Iris pigment epithelial cell (primary cell): Measurements from ENCODE around the gene TMEM135.
A peak's percentile ranks its signal among the peaks of the same experiment; 100 is the strongest.
"Not testable (repeated sequence)": the region's sequence is repeated elsewhere in the genome, so short reads cannot be mapped to it uniquely, and the experiment has no call there.

Experiments used
- DNase-seq: peaks from one replicate; pipeline ENCODE4 v3.0.0-alpha.2; 2011; ENCODE audit warnings: low read depth

TMEM135 gene

GRCh38 chr11:87258171-87258833, 220.6 kb downstream of the TMEM135 start:
- DNase-seq: no peak

GRCh38 chr11:87259736-87260135, 222.0 kb downstream of the TMEM135 start:
- no peak for DNase-seq

GRCh38 chr11:87260811-87261210, 223.1 kb downstream of the TMEM135 start:
- peak; percentile 13 for DNase-seq

DNA sequence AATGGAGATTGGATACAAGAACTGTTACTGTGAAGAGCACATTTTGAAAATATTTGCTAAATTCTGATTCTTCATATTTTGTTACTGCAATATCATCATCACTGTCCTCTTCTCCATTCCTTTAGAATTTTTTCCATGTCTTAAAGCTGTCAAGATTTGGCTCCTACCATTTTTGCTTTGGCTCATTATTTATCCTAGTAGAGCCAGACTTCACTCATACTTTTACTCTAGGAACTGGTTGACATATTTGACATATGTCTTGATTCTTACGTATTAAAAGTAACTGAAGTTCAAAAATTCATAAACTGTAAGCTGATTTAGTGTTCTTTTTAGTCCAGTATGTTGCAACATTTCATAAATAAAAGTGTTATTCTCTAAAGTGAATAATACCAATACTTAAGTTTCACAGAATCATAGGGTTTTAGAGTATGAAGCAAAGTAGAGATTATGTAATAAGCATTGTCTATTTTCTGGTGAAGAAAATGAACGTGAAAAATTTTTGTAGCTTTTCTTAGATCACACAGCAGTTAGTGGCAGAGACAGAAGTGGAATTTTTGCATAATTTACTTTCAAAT, 225.6 kb downstream of the TMEM135 start:
- no peak for DNase-seq

GRCh38 chr11:87263979-87264378, 226.2 kb downstream of the TMEM135 start:
- DNase-seq: peak; percentile 24

- peak; percentile 52 for DNase-seq
Observed at GRCh38 chr11:87265132-87265531, 227.4 kb downstream of the TMEM135 start.

DNA sequence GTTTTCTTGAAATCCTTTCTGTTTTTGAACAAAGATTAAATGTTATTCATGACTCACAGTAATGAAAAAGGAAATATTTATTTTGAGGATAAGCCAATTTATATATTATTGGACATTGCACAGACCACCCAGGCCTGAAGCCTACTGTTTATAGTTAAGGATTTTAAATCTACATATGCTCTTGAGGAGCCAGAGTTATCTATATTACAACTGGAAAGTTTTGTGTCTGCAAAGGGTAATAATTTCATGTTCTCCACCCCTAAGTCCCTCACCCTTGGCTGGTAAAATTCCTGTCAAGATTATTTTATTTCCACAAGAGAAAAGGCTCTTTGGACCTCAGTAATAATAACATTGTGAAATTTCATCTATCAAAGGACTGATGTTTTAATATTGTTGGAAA, 228.2 kb downstream of the TMEM135 start:
- DNase-seq: peak; percentile 14

- DNase-seq: peak; percentile 79
Observed at GRCh38 chr11:87266751-87267150, 229.0 kb downstream of the TMEM135 start.

- DNase-seq: not testable (repeated sequence)
Observed at GRCh38 chr11:87271951-87272350, 234.2 kb downstream of the TMEM135 start.

DNA sequence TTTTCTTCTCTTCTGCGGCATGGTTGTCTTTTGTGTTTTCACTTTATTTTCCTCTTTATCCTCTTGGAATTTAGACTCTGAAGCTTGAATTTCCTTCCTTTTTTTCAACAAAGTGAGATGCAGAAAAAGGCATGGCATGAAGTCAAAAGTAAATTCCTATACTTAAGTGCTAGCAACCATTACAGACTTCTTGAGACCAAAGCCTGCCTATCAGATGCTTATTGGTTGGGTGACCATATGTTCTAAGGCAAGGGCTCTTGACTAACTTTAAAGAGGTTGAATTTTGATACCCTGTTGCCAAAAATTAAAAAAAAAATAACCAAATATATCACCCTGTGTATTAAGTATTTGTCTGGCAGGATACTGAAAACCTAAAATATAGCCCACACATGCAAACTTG, 237.4 kb downstream of the TMEM135 start:
- DNase-seq: no peak

- DNase-seq: no peak
Observed at GRCh38 chr11:87280143-87280542, 242.4 kb downstream of the TMEM135 start.

DNA sequence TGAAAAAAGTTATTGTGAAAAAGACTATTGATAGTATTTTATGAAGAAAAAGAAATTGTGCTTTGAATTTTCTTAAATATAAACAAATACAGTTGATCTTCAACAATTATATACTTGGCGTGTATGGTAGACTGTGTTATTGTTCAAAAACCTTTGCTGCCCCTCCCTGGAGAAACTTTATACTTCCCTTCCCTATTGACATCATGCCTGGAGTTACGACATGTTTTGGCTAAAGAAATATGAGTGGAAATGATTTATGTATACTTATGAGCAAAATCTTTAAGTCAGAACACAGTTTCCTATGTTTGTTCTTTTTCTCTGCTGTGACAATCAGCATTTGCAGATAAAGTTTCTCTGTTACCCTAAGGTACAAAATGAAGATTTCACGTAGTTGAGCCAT, 243.8 kb downstream of the TMEM135 start:
- peak; percentile 91 for DNase-seq

DNA sequence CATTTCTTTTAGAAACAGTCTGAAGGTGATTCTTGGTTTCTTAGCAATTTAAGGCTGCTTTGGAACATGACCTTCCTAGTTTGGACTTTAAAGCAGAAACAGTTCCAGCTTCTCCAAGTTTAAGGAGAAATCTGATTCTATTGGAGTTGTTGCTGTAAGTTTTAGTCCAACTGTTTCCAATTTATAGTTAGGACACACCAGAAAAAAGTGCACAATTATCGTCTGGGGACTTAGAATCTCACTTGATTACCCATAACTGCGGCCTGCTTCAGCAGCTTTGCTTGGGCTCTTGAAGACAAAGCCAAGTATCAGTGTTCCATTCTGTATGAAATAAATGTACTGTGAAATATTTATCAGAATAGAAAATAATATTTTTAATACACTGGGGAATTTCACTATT, 246.6 kb downstream of the TMEM135 start:
- no peak for DNase-seq

DNA sequence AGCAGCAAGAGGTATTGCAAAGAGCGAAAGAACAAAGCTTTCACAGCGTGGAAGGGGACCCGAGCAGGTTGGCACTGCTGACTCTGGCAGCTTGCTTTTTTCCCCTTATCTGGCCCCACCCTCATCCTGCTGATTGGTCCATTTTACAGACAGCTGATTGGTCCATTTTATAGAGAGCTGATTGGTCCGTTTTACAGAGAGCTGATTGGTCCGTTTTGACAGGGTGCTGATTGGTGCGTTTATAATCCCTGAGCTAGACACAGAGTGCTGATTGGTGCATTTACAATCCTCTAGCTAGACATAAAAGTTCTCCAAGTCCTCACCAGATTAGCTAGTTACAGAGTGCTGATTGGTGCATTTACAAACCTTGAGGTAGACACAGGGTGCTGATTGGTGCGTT, 247.9 kb downstream of the TMEM135 start:
- not testable (repeated sequence) for DNase-seq

DNA sequence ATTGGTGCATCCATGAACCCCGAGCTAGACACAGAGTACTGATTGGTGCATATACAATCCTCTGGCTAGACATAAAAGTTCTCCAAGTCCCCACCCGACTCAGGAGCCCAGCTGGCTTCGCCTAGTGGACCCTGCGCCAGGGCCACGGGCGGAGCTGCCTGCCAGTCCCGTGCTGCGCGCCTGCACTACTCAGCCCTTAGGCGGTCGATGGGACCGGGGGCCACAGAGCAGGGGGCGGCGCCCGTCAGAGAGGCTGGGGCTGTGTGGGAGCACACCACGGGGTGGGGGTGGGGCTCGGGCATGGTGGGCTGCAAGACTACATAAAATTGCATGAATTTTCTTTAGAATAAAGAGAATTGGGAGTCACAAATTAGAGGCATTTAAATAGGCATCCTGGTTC, 248.6 kb downstream of the TMEM135 start:
- DNase-seq: no peak

DNA sequence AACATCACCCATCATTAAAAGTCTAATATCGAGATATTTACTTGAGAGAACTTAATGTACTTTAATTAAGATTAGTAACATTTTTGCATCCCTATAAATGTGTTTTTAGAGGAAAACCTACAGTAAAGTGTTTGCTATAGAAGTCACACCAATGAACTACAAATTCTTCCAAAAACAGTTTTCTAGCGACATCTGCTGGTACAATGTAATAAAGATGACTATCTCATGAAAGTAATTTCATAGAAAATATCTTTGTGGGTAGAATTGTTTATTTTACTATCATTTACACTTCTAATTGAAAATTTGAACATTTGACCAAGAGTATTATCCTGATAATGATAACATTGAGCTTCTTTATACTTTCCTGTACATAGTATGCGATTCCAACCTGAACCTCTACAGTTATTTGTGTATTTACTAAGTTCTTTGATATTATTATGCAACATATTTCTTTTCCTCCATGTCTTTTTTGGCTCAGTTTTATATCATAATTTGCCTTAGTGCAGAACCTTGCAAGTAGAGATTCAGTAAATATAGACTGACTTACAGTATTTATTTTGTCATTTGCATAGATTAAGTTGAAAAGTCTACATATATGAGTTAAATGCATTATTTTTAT, 252.7 kb downstream of the TMEM135 start:
- DNase-seq: peak; percentile 56

- DNase-seq: no peak
Observed at GRCh38 chr11:87292598-87292997, 254.9 kb downstream of the TMEM135 start.

GRCh38 chr11:87295237-87295636, 257.5 kb downstream of the TMEM135 start:
- no peak for DNase-seq

DNA sequence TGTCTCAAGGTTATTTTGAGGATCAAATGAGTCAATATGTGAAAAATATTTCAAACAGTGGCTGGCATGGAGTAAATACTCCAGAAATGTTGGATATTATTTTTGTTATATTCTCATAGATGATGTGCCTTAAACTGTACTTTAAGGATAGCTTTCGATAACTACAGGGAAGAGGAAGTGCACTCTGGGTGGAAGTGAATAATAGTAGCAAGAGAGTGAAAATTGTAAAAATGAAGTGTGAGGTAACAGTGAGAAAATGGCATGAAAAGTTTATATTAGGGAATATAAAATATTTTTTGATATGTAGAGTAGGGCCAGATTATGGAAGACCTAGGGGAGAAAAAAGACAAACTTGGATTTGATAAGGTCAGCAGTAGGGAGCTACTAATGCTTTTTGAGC, 258.9 kb downstream of the TMEM135 start:
- DNase-seq: no peak

DNA sequence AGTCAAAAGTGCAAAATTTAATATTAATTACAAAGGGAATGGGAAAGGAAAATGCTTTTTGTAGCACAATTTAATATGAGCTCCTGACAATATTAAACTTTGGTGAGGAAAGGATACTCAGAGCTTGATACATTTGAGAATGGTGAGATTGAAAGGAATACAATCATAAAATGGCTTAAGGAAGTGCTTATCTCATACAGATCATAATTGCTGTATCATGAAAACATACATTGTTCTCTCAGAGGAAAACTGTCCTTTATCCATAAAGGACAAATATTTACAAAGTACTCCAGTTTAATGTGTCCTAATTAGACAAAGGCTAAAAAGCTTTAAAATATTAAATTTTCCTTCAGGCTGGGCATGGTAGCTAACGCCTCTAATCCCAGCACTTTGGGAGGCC, 260.4 kb downstream of the TMEM135 start:
- no peak for DNase-seq

DNA sequence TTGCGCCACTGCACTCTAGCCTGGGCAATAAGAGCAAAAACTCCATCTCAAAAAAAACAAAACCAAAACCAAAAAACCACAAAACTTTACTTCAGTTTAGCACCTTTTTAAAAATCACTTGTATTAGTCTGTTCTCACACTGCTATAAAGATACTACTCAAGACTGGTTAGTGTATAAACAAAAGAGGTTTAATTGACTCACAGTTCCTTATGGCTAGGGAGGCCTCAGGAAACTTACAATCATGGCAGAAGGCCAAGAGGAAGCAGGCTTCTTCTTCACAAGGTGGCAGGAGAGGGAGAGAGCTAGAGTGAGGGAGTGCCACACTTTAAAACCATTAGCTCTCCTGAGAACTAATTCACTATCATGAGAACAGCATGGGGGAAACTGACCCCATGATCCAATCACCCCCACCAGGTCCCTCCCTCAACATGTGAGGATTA, 261.3 kb downstream of the TMEM135 start:
- no peak for DNase-seq

- peak; percentile 21 for DNase-seq
Observed at GRCh38 chr11:87300640-87301380, 263.1 kb downstream of the TMEM135 start.
